CD4-positive, alpha-beta T cell treated with Interleukin-6 at 100 ng/mL for 8 hours (primary cell): ENCODE measurements around the gene RRP1.
"Not testable (repeated sequence)": the region's sequence is repeated elsewhere in the genome, so short reads cannot be mapped to it uniquely, and the experiment has no call there.

Experiments
- DNase-seq: peaks from one replicate; pipeline ENCODE4 v3.0.0-alpha.2; 2020; ENCODE audit warnings: mixed read lengths, low spot score

The RRP1 gene

DNA sequence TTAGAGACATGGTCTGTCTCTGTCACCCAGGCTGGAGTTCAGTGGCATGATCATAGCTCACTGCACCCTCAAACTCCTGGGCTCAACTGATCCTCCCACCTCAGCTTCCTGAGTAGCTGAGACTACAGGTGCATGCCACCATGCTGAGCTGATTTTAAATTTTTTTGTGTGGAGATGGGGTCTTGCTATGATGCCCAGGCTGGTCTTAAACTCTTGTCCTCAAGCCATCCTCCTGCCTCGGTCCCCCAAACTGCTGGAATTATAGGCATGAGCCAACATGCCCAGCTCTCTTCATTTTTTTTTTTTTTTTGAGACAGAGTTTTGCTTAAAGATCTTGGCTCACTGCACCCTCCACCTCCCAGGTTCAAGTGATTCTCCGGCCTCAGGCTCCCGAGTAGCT, 50.9 kb downstream of the RRP1 start:
- DNase-seq, result no peak

DNA sequence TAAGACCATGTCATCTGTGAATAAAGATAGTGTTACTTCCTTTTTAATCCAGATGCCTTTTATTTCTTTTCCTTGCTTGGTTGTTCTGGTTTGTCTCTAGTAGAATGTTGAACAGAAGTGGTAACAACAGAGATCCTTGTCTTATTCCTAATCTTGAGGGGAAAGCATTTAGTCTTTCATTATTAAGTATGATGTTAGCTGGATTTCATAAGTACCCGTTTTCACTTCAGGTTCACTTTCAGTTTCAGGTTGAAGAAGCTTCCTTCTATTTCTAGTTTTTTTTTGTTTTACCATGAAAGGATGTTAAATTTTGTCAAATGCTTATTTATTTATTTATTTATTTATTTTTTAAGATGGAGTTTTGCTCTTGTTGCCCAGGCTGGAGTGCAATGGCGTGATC, 53.4 kb downstream of the RRP1 start:
- DNase-seq, result no peak

DNA sequence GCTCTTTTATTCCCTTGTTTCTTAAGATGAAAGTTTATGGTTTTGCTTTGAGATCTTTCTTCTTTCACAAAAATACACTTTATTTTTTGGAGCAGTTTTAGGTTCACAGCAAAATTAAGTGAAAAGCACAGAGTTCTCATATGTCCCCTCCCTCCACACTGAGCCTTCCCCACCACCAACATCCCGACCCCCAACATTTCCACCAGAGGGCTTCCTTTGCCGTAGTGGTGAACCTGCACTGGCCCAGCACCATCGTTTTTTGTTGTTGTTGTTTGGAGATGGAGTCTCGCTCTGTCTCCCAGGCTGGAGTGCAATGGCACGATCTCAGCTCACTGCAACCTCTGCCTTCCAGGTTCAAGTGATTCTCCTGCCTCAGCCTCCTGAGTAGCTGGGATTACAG, 55.5 kb downstream of the RRP1 start:
- DNase-seq, result not testable (repeated sequence)

DNA sequence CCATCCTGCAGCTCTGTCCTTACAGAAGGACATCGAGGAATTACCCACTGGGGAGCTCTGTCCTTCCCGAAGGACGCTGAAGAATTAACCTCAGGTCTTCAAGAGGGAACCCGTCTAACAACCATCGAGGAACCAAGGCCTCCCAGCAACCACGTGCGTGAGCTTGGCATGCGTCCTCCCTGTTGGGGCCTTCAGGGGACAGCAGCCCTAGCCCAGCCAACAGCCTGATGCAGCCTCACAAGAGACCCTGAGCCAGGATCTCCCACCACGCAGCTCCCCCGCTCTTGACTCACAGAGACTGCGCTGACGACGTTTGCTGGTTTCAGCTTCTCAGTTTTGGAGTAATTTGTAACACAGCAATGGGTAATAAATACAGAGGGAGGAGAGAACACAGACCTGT, 56.0 kb downstream of the RRP1 start:
- DNase-seq, result no peak

DNA sequence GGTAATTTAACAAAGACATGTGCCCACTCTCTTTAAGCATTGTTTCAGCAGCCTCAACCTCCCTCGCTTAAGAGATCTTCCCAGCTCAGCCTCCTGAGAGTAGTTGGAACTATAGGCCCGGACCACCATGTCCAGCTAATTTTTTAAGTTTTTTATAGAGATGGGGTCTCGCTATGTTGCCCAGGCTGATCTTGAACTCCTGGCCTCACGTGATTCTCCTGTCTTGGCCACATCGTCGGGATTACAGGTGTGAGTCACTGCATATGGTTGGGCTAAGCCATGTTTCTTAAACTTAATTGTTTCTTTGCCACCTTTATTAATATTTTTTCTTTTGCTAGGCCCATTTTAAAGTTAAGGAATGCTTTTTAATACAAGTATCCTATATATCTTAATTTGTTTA, 57.1 kb downstream of the RRP1 start:
- no peak for DNase-seq

DNA sequence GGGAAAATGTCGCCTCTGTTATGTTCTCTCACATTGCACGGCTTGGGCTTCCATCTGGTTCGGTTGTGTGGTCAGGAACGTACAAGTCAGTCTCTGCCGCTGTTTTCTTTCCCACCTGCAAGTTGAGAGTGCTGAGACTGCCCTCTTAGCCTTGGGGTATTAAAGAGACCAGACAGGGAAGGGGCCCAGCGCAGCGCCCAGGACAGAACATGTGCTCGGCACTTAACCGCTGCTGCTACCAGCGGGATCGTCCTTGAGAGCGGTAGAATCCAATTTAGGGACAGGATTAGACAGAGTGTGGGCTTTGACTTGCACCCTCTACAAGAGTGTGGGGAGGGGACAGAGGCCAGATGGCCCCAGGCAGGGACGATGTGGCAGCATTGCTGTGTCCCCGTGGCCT, 57.9 kb downstream of the RRP1 start:
- DNase-seq, result no peak

DNA sequence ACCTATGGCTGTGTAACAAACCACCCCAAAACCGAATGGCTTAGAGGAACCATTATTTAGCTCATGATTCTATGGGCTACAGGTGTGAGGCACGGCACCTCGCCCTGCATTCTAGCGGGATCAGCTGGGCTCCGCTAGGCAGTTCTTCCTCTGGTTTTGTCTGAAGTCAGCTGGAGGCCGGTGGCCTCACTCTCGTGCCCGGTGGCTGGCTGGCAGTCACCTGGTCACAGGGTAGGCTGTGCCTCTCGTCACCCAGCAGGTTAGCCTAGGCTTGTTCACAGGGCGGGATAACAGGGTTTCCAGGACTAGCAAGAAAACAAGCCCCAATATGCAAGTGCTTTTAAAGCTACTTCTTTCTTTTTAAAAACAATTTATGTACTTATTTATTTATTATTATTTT, 59.4 kb downstream of the RRP1 start:
- no peak for DNase-seq

DNA sequence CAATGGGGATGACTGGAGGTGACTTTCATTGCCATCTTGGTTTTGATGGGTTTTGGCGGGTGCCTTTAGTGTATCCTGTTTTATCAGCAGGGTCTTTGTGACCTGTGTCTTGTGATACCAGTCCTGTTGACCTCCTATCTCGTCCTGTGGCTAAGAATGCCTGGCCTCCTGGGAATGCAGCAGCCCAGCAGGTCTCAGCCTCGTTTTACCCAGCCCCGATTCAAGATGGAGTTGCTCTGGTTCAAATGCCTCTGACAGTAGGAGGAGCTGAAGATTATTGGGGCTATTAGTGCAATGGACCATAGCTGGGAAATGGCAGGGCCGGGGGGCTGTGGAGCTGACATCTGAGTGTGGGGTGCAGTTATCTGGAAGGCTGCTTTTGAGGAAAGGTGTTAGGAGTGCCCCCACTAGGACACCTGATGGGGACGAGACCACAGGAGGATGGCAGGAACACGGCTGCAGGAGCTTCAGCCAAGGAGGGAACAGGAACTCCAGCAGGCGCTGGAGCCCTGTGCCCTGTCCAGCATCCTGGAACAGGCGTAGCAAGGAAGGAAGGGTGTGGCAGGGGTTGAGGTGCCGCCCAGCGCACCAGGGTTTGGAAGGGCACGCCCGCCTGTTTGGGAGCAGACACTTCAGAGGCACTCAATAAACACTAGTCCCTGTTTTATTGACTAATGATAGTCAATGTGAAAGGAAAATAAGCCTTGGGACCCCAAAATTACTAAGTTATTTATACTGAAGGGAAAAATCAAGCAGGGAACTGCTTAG, 60.3 kb downstream of the RRP1 start:
- no peak for DNase-seq

DNA sequence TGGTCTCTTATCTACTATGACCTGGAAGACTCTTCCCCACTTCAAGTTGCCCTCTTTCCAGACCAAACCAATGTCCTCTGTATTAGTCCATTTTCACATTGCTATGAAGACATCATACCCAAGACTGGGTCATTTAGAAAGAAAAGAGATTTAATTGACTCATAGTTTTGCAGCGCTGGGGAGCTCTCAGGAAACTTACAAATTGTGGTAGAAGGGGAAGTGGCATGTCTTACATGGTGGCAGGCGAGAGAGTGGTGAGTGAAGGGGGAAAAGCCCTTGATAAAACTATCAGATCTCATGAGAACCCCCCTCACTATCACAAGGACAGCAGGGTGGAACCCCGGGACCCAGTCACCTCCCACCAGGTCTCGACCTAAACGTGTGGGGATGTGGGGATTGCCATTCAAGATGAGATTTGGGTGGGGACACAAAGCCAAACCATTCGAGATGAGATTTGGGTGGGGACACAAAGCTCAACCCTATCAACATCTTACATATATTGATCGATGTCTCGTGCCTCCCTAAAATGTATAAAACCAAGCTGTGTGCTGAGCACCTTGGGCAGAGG, 61.4 kb downstream of the RRP1 start:
- no peak for DNase-seq

DNA sequence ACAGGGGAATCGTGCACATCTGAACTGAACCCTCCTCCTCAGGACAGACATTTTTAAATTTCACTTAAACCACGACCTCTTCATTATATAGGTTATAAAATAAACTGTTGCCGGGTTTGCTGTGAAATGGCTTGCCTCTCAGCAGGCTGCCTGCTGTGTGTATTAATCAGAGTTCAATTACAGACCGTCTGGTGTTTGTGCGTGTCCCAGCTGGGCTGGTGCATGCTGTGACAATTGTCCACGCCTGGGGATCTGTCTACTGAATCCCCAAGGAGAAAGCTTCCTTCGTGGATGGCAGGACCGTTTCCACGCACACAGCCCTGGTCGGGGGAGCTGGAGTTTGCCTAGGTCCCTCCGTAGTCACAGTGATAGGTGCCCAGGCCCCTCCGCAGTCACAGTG, 62.2 kb downstream of the RRP1 start:
- no peak for DNase-seq

DNA sequence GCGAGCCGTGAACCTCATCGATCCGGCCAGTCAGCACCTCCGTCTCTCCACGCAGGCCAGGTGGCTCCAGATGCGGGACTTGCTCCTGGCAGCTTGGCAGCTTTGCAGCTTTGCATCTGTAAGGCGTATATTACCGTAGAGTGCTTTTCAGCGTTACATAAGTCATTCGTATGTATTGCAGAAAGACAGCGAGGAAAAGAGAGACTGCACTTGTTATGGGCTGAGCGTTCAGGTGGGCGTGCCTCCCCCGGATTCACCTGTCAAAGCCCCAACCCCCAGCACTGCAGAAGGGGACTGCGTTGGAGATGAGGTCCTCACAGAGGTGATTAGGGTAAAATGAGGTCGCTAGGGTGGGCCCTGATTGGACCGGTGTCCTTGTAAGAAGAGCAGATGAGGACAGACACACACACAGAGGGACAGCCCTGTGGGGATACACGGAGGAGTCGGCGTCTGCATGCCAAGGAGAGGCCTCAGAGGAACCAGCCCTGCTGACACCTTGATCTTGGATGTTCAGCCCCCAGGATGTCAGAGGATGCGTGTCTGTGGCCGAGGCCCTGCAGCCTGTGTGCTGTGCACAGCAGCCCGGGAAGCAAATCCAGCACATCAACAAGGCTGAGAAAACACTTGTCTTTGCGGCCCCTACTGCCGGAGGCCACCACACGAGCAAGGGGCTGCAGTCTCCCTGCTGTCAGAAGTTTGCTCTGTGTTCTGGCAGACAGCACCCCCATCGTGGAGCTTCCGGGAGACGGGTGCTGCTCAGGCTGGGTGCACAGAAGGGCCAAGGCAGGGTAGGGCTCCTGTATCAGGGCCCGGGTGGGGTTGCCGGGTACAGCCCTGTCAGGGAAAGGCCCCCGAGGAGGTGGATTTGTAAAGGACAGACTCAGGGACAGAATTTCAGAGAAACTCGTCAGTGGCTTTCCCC, 64.7 kb downstream of the RRP1 start:
- no peak for DNase-seq
